Neural crest cell (in vitro differentiated cells): ENCODE data around the gene COL15A1. TPM values are rescaled to one million over a fixed set of nuclear protein-coding genes. Genes with fewer than 3 reads are reported as not detected.

Source experiments
- DNase-seq: peaks from one replicate; pipeline ENCODE4 v3.0.0; 2021; ENCODE audit warnings: low read depth, mixed read lengths, low spot score
- H3K27ac Mint-ChIP-seq: one replicate; pipeline ENCODE4 v1.8.0; 2021; ENCODE audit warnings: mild to moderate bottlenecking, mixed read lengths; ENCODE audit not compliant: unreplicated experiment
- H3K27me3 Mint-ChIP-seq: 2 replicates; pipeline ENCODE4 v1.8.0; 2021; ENCODE audit warnings: low read depth, mild to moderate bottlenecking, mixed read lengths
- H3K36me3 Mint-ChIP-seq: 2 replicates; pipeline ENCODE4 v1.8.0; 2021; ENCODE audit warnings: low read depth, mild to moderate bottlenecking, mixed read lengths
- H3K4me1 Mint-ChIP-seq: 2 replicates; pipeline ENCODE4 v1.8.0; 2021; ENCODE audit warnings: mixed read lengths
- H3K4me3 Mint-ChIP-seq: one replicate; pipeline ENCODE4 v1.8.0; 2021; ENCODE audit warnings: mild to moderate bottlenecking, mixed read lengths
- H3K9me3 Mint-ChIP-seq: 2 replicates; pipeline ENCODE4 v1.8.0; 2021; ENCODE audit warnings: mixed read lengths
- CTCF ChIP-seq: fragments of 200-600 bp; sonication (generic); conservative IDR thresholded peaks from 2 replicates; pipeline ENCODE4 v1.5.0; 2021; ENCODE audit warnings: antibody characterized with exemption, mild to moderate bottlenecking
- total RNA-seq: library from RNA; stranded (reverse); gene quantifications from 2 replicates; pipeline ENCODE4 v1.2.1, GENCODE V29; 2021

The COL15A1 gene
- total RNA-seq, 1 donor from 2014 or later, result 0.33 TPM

GRCh38 chr9:99040251-99040900 is 96.7 kb downstream of the COL15A1 start:
- no peak for TF ChIP-seq CTCF
- Mint-ChIP-seq H3K27ac (no peak overlapping the region), H3K4me1 (peaks cover 38% of the 10 kb centered on the region), H3K9me3 (peaks cover 10% of the 10 kb centered on the region), H3K4me3 (no peak overlapping the region), H3K27me3 (peaks cover 25% of the 10 kb centered on the region), H3K36me3 (peaks cover 5% of the 10 kb centered on the region)
- DNase-seq, result no peak

- peaks cover 20% of the 10 kb centered on the region for H3K27me3 Mint-ChIP-seq
- no peak for DNase-seq
- peaks cover 38% of the 10 kb centered on the region for H3K4me1 Mint-ChIP-seq
- peaks cover 5% of the 10 kb centered on the region for H3K36me3 Mint-ChIP-seq
- H3K4me3 Mint-ChIP-seq, result no peak overlapping the region
- no peak for TF ChIP-seq CTCF
- H3K27ac Mint-ChIP-seq, result peak overlapping the region; percentile 87
- H3K9me3 Mint-ChIP-seq, result peaks cover 10% of the 10 kb centered on the region
Measured at GRCh38 chr9:99040911-99041582, 97.3 kb downstream of the COL15A1 start.

- Mint-ChIP-seq H3K36me3 (peaks cover 5% of the 10 kb centered on the region), H3K4me1 (peaks cover 38% of the 10 kb centered on the region), H3K9me3 (peaks cover 10% of the 10 kb centered on the region), H3K27me3 (peaks cover 20% of the 10 kb centered on the region), H3K27ac (peak overlapping the region; percentile 87), H3K4me3 (no peak overlapping the region)
- no peak for DNase-seq
- no peak for TF ChIP-seq CTCF
Measured at GRCh38 chr9:99041618-99042017, 97.9 kb downstream of the COL15A1 start.

- Mint-ChIP-seq H3K4me1 (peaks cover 36% of the 10 kb centered on the region), H3K4me3 (no peak overlapping the region), H3K27me3 (peaks cover 18% of the 10 kb centered on the region), H3K36me3 (peaks cover 5% of the 10 kb centered on the region), H3K27ac (no peak overlapping the region), H3K9me3 (peaks cover 10% of the 10 kb centered on the region)
- TF ChIP-seq CTCF, result no peak
- DNase-seq, result no peak
Measured at GRCh38 chr9:99042620-99043019, 98.9 kb downstream of the COL15A1 start.

GRCh38 chr9:99044827-99045226 is 101.1 kb downstream of the COL15A1 start:
- Mint-ChIP-seq H3K4me3 (no peak overlapping the region), H3K9me3 (peaks cover 10% of the 10 kb centered on the region), H3K27me3 (peaks cover under 1% of the 10 kb centered on the region), H3K27ac (no peak overlapping the region), H3K4me1 (peaks cover 18% of the 10 kb centered on the region), H3K36me3 (peaks cover 5% of the 10 kb centered on the region)
- DNase-seq, result no peak
- no peak for TF ChIP-seq CTCF
